Lung (tissue), 12 donors: Measurements from ENCODE around the gene MITF. TPM values are rescaled to one million over a fixed set of nuclear protein-coding genes. Genes with fewer than 3 reads are reported as not detected.

Source experiments
- ATAC-seq: fragments of 200-7000 bp; cut with Tn5 transposase; one replicate; pipeline ENCODE4 v1.9.1; 2020; ENCODE audit warnings: moderate number of reproducible peaks; ENCODE audit not compliant: insufficient read depth, low FRiP score
- DNase-seq, 3 donors: peaks; one replicate each; pipeline ENCODE4 v3.0.0-alpha.2; 2013 to 2017
- H3K27ac ChIP-seq, 2 donors: one replicate each; pipeline ENCODE4 v1.5.1; 2013; ENCODE audit warnings: mild to moderate bottlenecking in 2 of 2, moderate library complexity in 2 of 2, control low read depth in 1 of 2, inconsistent platforms in 1 of 2, low read depth in 1 of 2, low read length in 1 of 2
- H3K27me3 ChIP-seq, 3 donors: one replicate each; pipeline ENCODE4 v1.5.1; 2013; ENCODE audit warnings: low read length in 2 of 3; ENCODE audit not compliant: control insufficient read depth in 3 of 3, insufficient read depth in 3 of 3
- H3K36me3 ChIP-seq, 4 donors: one replicate each; pipeline ENCODE4 v1.5.1; 2013; ENCODE audit warnings: low read length in 4 of 4, mild to moderate bottlenecking in 1 of 4, moderate library complexity in 1 of 4; ENCODE audit not compliant: control insufficient read depth in 4 of 4, insufficient read depth in 4 of 4
- H3K4me1 ChIP-seq, 5 donors: one replicate each; pipeline ENCODE4 v1.5.1; 2013; ENCODE audit warnings: low read length in 5 of 5, mild to moderate bottlenecking in 2 of 5, moderate library complexity in 1 of 5; ENCODE audit not compliant: control insufficient read depth in 5 of 5, insufficient read depth in 5 of 5
- H3K4me3 ChIP-seq: one replicate; pipeline ENCODE4 v1.5.1; 2013; ENCODE audit warnings: mild to moderate bottlenecking, control low read depth, moderate library complexity
- H3K9ac ChIP-seq, 2 donors: one replicate each; pipeline ENCODE4 v1.5.1; 2013; ENCODE audit warnings: low read length in 2 of 2, control low read depth in 1 of 2; ENCODE audit not compliant: insufficient read depth in 1 of 2
- H3K9me3 ChIP-seq, 4 donors: one replicate each; pipeline ENCODE4 v1.5.1; 2013; ENCODE audit warnings: low read length in 3 of 4, mild to moderate bottlenecking in 1 of 4, moderate library complexity in 1 of 4; ENCODE audit not compliant: control insufficient read depth in 4 of 4, insufficient read depth in 3 of 4
- WGBS, 2 donors: extraction: QIAGEN DNeasy Blood & Tissue Kit; methylation state at CpG; one replicate each; pipeline ENCODE4 v1.1.7; 2013; 5-methylcytosine and 5-hydroxymethylcytosine counted together
- polyA plus RNA-seq, 2 donors: library from polyadenylated mRNA; stranded (reverse); fragments of 200-250 nt; gene quantifications; one replicate each; pipeline ENCODE4 v1.2.1, GENCODE V29; 2013
- total RNA-seq, 2 donors: library from RNA; depleted of rRNA in 1 of 2; stranded (reverse); fragments of >200 nt in 1 of 2; gene quantifications; one replicate each; pipeline ENCODE4 v1.2.1, GENCODE V29; 2014 to 2021
- TF ChIP-seq, protein P1 (sequence below): IDR thresholded peaks from 2 replicates; pipeline ENCODE4 v1.5.1; 2012; ENCODE audit warnings: mild to moderate bottlenecking; ENCODE audit errors: control extremely low read depth, extremely low read depth
- donor health status: control.
- donor health status: control.
- donor health status: Bipolar disorder and iron deficiency.
- donor health status: healthy.
- donor health status: DM: yes; HTN: yes; CAD: no.

Gene MITF
- total and polyA plus RNA-seq, 4 donors, result 5.0 to 28.0 (median 12.0) TPM

DNA sequence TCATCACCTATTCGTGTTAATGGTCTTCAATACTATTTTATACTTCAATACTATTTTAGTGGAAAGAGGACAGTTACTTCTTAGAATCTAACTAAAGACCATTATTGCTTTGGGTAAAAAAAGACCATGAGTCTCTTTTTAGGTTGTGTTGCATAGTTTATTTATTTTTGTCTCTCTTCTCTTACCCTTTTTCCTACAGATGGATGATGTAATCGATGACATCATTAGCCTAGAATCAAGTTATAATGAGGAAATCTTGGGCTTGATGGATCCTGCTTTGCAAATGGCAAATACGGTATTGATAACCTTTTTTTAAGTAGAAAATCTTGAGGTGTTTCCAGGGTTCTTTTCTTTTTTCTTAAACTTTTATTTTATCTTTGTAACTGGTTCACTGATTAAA, 201.8 kb downstream of the MITF start:
- no peaks in the 10 kb centered on the region for H3K27me3 ChIP-seq
- WGBS, 2 donors, result 95% methylated on average over 3 of the region's 3 CpGs
- no peak overlapping the region for H3K27ac ChIP-seq
- ATAC-seq (no peak), DNase-seq (no peak)
- H3K4me3 ChIP-seq, result no peak overlapping the region
- TF ChIP-seq, protein P1, sequence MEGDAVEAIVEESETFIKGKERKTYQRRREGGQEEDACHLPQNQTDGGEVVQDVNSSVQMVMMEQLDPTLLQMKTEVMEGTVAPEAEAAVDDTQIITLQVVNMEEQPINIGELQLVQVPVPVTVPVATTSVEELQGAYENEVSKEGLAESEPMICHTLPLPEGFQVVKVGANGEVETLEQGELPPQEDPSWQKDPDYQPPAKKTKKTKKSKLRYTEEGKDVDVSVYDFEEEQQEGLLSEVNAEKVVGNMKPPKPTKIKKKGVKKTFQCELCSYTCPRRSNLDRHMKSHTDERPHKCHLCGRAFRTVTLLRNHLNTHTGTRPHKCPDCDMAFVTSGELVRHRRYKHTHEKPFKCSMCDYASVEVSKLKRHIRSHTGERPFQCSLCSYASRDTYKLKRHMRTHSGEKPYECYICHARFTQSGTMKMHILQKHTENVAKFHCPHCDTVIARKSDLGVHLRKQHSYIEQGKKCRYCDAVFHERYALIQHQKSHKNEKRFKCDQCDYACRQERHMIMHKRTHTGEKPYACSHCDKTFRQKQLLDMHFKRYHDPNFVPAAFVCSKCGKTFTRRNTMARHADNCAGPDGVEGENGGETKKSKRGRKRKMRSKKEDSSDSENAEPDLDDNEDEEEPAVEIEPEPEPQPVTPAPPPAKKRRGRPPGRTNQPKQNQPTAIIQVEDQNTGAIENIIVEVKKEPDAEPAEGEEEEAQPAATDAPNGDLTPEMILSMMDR, result no peak
- no peaks in the 10 kb centered on the region for H3K9me3 ChIP-seq
- peaks cover 0 to 7% (median under 1%) of the 10 kb centered on the region in 4 donors for H3K36me3 ChIP-seq
- H3K9ac ChIP-seq, result no peak overlapping the region
- H3K4me1 ChIP-seq, result peaks cover 0 to 2% (median 0%) of the 10 kb centered on the region in 5 donors

DNA sequence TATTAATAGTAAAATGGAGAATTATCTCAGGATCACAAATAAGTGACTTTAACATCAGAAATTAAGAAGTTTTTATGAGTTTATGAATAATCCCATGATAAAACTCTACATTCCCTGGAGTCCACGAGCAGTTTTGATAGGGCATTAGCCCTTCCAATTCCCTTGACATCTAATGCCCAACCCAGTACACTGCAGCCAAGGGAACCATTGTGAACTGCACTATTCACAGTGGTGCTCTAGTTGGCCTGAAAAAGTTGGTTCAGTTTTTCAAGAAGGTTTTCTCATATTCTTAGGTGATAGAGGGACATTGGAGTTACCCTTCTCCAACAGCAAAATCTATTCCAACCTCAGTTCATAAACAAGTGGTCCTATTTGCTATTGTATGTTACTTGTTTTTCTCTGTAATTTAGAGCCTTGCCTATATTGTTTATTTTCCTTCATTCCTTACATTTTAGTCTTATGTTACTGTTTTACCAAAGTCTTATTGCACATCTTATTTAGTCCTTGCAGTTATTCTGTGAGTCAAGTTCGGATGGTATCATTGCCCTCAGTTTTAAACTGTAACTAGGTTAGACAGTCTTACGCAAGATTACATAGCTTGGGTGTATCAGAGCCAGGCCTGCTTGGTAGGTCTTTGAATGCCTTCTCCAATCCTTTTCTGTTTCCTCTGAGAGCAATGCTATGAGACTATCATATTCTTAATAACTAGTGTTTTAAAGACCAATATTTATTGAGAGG, 202.3 kb downstream of the MITF start:
- WGBS, 2 donors, result 88 to 92% methylated on average over 3 of the region's 3 CpGs
- no peak overlapping the region for H3K27ac ChIP-seq
- H3K27me3 ChIP-seq, result no peaks in the 10 kb centered on the region
- no peak overlapping the region for H3K9ac ChIP-seq
- H3K4me1 ChIP-seq, result peaks cover 0 to 2% (median 0%) of the 10 kb centered on the region in 5 donors
- H3K36me3 ChIP-seq, result peaks cover 0 to 7% (median under 1%) of the 10 kb centered on the region in 4 donors
- no peak for ATAC-seq
- H3K9me3 ChIP-seq, result no peaks in the 10 kb centered on the region
- no peak for DNase-seq
- TF ChIP-seq, protein P1, result no peak
- H3K4me3 ChIP-seq, result no peak overlapping the region

DNA sequence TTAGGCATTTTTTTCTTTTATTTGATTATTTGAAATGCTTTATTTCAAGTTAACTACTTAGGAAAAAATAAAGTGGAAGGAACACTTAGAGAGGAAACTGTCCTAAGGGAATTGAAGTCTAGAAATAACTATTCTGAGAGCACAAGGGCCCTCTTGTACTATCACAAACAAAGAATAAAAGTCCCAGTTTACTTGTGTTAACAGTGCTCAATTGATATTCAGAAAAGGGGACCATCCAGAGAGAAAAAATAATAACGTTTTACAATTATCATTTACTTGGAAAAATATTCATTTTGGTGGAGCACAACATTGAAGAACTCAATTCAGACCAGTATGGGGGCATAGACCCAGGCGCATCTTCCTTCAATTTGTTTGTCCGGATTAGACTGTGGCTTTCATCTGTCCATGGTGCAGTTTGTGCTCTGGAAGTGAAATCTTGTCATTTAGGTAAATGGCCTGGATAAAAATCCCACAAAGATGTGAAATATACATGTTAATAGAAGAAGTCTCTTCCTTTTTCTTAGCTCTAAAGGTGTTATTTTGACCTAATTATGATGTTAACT, 205.7 kb downstream of the MITF start:
- Histone ChIP-seq H3K4me3 (no peak overlapping the region), H3K36me3 (peaks cover 0 to 10% (median under 1%) of the 10 kb centered on the region in 4 donors), H3K9me3 (peaks cover 0 to under 1% (median 0%) of the 10 kb centered on the region in 4 donors), H3K27ac (no peak overlapping the region), H3K27me3 (no peaks in the 10 kb centered on the region), H3K4me1 (peaks cover 0 to 2% (median 0%) of the 10 kb centered on the region in 5 donors), H3K9ac (no peak overlapping the region)
- DNase-seq (no peak), ATAC-seq (no peak)
- TF ChIP-seq, protein P1, result no peak
- WGBS, 2 donors, result 81 to 83% methylated on average over 3 of the region's 3 CpGs
